GM12878 (cell line): ENCODE data around the gene LHFPL2.

ENCODE experiments used
- HCFC1 ChIP-seq: fragments of 150-350 bp; IDR thresholded peaks from 2 replicates; pipeline ENCODE4 v1.6.1; 2014; ENCODE audit warnings: low read length
- POLR2A ChIP-seq: IDR thresholded peaks from 2 replicates; pipeline ENCODE4 v1.6.1; 2011; ENCODE audit warnings: low read depth, mild to moderate bottlenecking, low read length
- POLR2AphosphoS5 ChIP-seq: IDR thresholded peaks from 2 replicates; pipeline ENCODE4 v1.6.1; 2011; ENCODE audit warnings: mild to moderate bottlenecking, low read length, inconsistent platforms
- RCOR1 ChIP-seq: conservative IDR thresholded peaks from 2 replicates; pipeline ENCODE4 v1.6.1; 2012; ENCODE audit warnings: low read depth, low read length, improper control_type of control experiment
- SUZ12 ChIP-seq: fragments of 200-600 bp; sonication (generic); IDR thresholded peaks from one replicate; pipeline ENCODE4 v1.6.1; 2018; ENCODE audit warnings: antibody characterized with exemption, mild to moderate bottlenecking; ENCODE audit not compliant: unreplicated experiment
- TCF3 ChIP-seq: IDR thresholded peaks from 2 replicates; pipeline ENCODE4 v1.6.1; 2012; ENCODE audit warnings: low read depth, mild to moderate bottlenecking, low read length, borderline replicate concordance; ENCODE audit not compliant: insufficient read depth
- TF ChIP-seq, protein P1 (sequence below): IDR thresholded peaks from 2 replicates; pipeline ENCODE4 v1.6.1; 2012; ENCODE audit warnings: low read depth, low read length, improper control_type of control experiment
- TF ChIP-seq, protein P2 (sequence below): IDR thresholded peaks from 2 replicates; pipeline ENCODE4 v1.6.1; 2011; ENCODE audit warnings: low read depth, low read length, improper control_type of control experiment, borderline replicate concordance

GRCh38 chr5:78506261-78507024 is 142.1 kb downstream of the LHFPL2 start:
- TF ChIP-seq, protein P1, sequence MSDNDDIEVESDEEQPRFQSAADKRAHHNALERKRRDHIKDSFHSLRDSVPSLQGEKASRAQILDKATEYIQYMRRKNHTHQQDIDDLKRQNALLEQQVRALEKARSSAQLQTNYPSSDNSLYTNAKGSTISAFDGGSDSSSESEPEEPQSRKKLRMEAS = no peak
- TF ChIP-seq TCF3 = no peak
- no peak for TF ChIP-seq POLR2AphosphoS5
- no peak for TF ChIP-seq POLR2A
- no peak for TF ChIP-seq RCOR1
- no peak for TF ChIP-seq SUZ12
- TF ChIP-seq, protein P2, sequence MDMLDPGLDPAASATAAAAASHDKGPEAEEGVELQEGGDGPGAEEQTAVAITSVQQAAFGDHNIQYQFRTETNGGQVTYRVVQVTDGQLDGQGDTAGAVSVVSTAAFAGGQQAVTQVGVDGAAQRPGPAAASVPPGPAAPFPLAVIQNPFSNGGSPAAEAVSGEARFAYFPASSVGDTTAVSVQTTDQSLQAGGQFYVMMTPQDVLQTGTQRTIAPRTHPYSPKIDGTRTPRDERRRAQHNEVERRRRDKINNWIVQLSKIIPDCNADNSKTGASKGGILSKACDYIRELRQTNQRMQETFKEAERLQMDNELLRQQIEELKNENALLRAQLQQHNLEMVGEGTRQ = no peak
- TF ChIP-seq HCFC1 = no peak
